NT2/D1 (cell line): ENCODE results near the gene AHRR.

Experiments
- SUZ12 ChIP-seq: IDR thresholded peaks from 2 replicates; pipeline ENCODE4 v1.6.1; 2011; ENCODE audit not compliant: insufficient read length, insufficient read depth; ENCODE audit errors: extremely low read depth
- YY1 ChIP-seq: IDR thresholded peaks from 2 replicates; pipeline ENCODE4 v1.6.1; 2011; ENCODE audit not compliant: insufficient read length, insufficient read depth

DNA sequence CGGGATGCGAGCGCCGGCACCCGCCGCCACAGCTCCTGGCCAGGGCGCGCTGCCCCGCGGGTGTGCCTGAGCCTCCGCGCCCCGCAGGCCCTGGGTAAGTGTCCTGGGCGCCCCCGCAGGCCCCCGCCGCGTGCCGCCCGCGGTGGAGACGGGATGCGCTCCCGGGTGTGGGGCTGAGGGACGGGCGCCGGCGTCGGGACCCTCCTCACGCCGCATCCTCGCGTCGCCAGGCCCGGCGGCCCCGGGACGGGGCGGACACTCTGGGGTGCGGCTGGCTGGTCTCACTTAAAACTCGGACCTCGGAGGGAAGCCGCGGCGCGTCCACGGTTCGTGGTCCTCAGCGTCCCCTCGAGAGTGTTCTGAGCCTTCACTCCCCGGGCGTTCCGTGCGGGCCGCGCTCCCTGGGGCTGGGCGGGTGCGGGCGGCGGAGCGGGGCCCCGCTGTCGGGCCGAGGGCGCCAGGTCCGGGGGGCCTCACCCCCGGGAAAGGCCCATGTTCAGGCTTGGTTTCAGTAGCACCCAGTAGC lies 275 bp downstream of the AHRR start:
- TF ChIP-seq YY1 (no peak), SUZ12 (no peak)
